Stimulated activated CD4-positive, alpha-beta T cell treated with anti-CD3 and anti-CD28 coated beads, TNF-alpha, amount 100 ng/mL, for 48 hours (primary cell): ENCODE results near the gene TVP23A.
"Not testable (repeated sequence)": the region's sequence is repeated elsewhere in the genome, so short reads cannot be mapped to it uniquely, and the experiment has no call there.

ENCODE experiments used
- DNase-seq, 3 donors: peaks; one replicate each; pipeline ENCODE4 v3.0.0-alpha.2; 2020; ENCODE audit warnings: low read depth in 3 of 3

Gene TVP23A

DNA sequence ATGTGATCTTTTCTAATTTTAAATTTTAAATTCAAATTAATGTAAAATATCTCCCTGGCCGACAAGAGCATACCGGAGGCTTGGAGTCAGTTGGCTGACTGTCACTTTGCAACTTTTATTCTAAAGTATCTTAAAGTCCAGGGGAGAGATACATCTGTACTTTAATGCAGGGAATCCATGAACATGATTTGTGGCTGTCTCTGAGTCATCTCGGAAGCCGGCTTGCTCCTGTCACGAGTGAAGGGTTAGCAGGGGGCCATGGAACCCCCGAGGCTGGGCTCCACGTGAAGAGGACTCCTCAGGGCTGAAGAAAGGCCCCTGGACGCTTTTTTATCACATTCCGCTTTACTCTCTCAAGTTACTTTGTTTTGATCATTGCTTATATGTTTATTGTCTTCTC is 13.3 kb downstream of the TVP23A start:
- DNase-seq: no peak

DNA sequence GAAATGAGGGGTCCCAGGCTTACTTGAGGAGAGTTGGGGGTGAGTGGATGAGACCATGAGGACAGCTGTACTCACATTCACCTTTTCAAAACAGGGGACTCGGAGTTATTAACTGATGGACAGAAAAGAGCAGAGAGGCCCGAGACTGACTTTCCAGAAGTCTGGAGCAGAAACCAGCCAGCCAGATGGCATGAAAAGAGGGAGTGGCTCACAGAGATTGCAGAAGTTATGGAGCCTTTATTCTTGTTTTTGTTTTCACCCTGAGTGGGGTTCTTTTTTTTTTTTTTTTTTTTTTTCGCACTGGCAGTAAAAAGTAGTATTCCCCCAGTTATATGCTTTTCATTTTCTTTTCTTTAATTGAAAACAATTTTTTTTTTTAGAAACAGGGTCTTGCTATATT is 18.9 kb downstream of the TVP23A start:
- DNase-seq: no peak

- no peak for DNase-seq
These were observed 27.5 kb downstream of the TVP23A start for GRCh38 chr16:10791048-10791447.

DNA sequence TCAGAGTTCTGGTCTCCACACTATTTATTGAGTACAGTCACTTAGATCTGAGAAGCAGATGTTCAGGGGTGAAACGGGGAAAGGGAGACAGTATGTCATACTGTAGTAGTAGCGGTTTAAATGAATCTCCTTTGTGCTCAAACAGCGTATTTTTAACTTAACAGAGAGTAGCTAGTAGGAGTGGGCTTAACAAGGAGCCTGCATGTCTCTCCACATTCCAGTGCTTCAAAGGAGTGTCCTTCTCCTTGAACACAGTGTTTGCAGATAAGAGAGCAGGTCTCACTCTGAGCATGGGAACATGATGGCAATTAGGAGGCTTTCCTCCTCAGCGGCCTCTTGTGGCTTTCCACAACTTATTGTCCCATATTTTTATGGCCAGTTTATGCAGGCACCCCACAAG is 30.0 kb downstream of the TVP23A start:
- DNase-seq: not testable (repeated sequence)

GRCh38 chr16:10787304-10787703 is 31.3 kb downstream of the TVP23A start:
- no peak for DNase-seq

- no peak for DNase-seq
These were observed 36.0 kb downstream of the TVP23A start for GRCh38 chr16:10782628-10783027.

- no peak for DNase-seq
These were observed 38.0 kb downstream of the TVP23A start for GRCh38 chr16:10780628-10781027.

GRCh38 chr16:10779908-10780307 is 38.7 kb downstream of the TVP23A start:
- DNase-seq: not testable (repeated sequence)

DNA sequence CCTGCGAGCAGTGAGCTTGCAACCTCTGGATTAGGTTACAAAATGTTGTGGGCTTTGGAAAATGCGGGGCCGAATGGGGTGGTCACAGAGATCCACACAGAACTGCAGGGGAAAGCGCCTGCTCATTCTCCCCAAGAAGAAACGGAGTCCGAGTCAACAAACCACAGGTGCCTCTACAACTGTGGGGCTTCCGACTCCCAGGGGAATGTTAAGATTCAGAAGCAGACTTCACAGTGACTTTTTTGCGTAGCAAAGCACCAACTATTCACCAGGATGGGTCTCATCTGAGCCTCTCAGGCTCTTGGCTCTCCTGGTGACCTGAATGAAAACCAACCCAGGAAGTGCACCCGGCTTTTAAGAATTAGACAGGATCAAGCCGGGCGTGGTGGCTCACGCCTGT is 41.2 kb downstream of the TVP23A start:
- no peak for DNase-seq

GRCh38 chr16:10776923-10777322 is 41.7 kb downstream of the TVP23A start:
- DNase-seq: not testable (repeated sequence)

GRCh38 chr16:10776280-10776679 is 42.3 kb downstream of the TVP23A start:
- DNase-seq: no peak

DNA sequence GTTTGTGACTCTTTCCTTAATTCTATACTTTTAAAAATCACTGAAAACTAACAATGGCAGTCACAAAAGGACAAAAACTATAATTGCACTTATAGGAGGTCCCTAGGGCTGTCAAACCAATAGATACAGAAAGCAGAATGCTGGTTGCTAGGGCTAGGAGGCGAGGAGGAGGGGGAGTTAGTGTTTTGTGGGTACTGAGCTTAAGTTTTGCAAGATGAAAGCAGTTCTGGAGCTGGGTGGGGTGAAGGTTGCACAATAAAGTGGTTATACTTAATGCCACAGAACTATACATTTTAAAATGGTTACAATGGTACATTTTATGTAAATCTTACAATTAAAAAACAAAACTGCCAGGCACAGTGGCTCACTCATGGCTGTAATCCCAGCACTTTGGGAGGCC is 47.7 kb downstream of the TVP23A start:
- DNase-seq: no peak

- DNase-seq: no peak
These were observed 49.2 kb downstream of the TVP23A start for GRCh38 chr16:10769381-10769780.

DNA sequence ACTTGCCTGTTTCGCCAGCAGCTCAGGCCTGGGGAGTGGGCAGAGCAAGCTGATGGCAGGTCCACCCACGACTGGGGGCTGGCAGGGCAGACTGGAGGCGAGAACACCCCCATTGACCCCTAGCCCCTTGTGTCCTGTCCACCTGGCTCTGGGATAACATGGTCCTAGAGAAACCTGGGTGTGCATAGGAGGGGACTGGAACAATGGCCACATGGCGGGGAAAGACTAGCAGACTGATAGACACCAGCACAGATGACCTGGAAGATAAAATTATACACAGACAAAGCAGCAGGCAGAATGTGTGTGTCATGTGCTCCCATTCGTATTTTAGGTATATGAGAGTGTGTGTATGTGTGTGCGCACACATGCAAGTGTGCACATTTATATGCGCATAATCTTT is 51.5 kb downstream of the TVP23A start:
- no peak for DNase-seq

DNA sequence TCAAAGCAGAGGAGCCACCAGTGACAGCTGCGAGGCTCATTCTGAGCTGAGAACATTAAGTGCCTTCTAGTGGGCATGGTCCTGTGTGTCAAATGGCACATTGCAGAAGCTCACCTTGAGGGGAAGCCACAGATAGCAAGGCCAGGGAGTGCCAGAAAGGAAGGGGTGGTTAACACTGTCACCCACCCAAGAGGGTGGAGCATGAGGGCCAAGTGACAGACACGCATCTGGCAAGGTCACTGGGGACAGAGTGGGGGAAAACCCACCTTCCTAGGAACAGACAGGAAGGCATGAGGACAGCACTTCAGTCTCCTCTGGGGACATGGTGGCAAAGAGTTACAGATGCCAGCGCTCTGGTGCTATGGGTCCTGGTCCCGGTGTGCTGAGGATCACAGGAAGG is 52.8 kb downstream of the TVP23A start:
- no peak for DNase-seq

DNA sequence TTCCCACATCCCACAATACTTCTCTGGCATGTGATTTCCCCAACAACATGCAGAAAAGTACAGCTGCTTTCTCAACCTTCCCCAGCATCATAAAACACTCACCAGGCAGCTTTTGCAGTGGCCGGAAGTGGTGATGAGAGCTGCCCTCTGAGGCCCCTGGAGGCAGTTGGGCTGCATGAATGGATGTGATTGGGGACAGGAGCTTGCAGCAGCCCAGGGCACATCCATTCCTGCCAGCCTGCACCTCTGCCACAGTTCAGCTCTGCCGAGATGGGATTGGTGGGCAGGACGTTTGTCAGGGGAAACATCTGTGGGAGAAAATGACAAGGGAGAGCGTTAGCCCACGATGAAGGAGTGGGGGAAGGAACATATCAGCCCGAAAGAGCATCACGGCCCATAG is 55.1 kb downstream of the TVP23A start:
- DNase-seq: no peak

DNA sequence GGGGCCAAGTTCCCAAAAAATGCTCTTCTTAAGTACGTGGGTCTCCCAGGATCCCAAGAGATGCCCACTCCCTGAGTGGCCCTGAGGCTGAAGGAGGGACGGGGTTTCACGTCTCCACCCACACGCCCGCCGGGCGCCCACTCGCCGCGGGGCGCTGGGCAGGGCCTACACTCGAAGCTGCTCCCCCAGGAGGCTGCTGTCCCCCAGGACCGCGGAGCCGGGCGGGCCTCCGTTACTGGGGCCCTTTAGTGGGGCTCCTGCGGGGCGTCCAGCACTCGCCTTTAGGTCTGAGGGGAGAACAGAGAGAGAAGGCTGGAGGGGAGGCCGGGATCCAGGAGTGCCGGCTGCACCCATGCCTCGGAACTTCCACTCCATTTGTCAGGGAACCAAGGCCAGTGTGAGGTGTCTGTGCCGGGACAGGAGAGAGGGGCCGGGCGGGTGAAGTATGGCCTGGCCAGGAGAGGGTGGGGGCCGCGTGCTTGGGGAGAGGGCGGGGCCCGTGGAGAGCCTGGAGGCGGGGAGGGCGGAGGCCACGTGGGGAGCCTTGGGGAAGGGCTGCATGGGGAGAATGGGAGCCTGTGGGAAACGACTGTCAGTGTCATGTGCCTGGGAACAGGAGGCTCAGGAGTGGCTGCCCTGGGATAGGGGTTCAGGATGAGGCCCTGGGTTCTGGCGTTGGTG is 56.1 kb downstream of the TVP23A start:
- DNase-seq: no peak

GRCh38 chr16:10761373-10761772 is 57.2 kb downstream of the TVP23A start:
- no peak for DNase-seq

DNA sequence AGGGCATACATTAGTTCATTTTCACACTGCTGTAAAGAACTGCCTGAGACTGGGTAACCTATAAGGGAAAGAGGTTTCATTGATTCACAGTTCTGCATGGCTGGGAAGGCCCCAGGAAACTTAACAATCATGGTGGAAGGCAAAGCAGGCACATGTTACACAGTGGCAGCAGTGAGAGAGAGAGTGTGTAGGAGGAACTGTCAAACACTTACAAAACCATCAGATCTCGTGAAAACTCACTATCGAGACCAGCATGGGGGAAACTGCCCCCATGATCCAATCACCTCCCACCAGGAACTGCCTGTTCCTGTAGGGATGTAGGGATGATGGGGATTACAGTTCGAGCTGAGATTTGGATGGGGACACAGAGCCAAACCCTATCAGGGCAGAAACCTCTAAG is 57.7 kb downstream of the TVP23A start:
- no peak for DNase-seq

DNA sequence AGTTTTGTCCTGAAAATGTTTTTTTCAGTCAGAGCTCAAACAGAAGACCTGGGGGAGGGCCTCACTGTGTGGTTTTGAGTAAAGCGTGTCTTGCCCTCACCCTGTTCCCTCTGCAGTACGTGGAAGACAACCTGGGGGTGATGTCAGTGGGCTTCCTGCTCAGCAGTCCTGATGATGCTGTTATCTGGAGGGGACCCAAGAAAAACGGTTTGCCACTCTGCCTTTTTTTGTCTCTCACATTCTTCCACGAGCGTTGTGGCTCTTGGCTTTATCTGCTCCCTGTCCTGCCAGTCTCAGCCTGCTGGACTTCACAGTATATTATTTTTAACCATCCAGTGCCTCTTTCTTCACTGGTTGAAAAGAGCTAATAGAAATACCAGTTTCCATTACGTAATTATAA is 62.0 kb downstream of the TVP23A start:
- no peak for DNase-seq

DNA sequence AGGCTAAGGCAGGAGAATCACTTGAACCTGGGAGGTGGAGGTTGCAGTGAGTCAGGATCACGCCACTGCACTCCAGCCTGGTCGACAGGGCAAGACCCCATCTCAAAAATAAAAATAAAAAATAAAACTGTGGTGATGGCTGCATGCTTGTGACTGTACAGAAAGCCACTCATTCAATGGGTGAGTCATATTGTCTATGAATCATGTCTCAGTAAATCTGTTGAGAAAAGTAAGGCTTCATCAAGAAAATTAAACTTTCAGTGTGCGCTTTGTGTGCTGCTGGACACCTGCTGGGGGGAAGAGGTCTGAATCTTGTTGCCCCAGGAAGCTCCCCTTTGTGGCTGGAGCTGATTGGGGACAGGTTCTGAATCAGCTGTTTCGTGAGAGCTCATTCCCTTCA is 63.7 kb downstream of the TVP23A start:
- DNase-seq: no peak

DNA sequence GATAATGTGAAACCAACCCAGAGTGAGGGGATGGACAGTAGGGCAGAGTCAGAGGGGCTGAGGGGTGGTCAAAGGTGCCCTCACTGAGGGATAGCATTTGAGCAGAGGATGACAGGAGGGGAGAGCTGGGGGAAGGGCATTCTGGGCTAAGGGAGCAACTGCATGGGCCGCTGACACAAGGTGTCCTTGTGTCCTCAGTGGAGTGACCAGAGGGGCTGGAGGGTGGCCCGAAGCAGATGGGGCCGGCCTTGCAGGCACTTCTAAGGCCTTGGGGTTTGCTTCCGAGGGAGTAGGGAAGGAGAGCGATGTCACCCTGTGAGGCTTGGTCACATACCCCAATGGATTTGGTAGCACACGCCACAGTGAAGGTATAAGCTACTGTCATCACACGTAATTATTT is 64.9 kb downstream of the TVP23A start:
- DNase-seq: no peak

- no peak for DNase-seq
These were observed 65.6 kb downstream of the TVP23A start for GRCh38 chr16:10752843-10753523.

DNA sequence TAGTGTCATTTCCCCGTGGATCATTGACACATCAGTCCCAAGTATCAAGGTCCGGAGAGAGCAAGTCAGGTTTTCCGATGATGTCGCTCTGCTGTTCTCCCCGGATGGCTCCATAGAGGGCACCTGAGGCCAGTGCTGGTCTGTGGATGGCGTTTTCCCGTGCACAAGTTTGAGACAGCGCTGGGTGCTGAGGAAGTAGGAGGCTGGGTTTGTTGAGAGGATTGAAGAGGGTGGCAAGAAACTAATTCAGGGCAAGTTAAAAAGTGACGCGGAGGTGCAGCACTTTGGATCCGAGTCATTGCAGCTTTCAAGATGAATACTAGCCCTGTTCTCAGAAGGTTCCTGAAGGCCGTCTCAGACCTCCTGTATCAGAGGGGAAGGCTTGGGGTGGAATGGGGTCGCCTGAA is 67.3 kb downstream of the TVP23A start:
- peak in 1 of 3 donors; percentile 26 for DNase-seq
